SK-N-SH treated with all-trans-retinoic acid at 6 μM for 48 hours (cell line): ENCODE measurements around the gene NDRG3.

Experiments
- ATAC-seq: fragments of 200-7000 bp; cut with Tn5 transposase; 3 replicates; pipeline ENCODE4 v1.9.1; 2020; ENCODE audit warnings: mild to moderate bottlenecking, moderate library complexity
- ARNTL ChIP-seq: fragments of 450-650 bp; formaldehyde crosslinking; IDR thresholded peaks from 2 replicates; pipeline ENCODE4 v1.5.0; 2020; ENCODE audit warnings: low read depth, mild to moderate bottlenecking, moderate library complexity, borderline replicate concordance
- BACH2 ChIP-seq: fragments of 250-450 bp; sonication (Bioruptor Pico); IDR thresholded peaks from 2 replicates; pipeline ENCODE4 v1.9.0; 2021; ENCODE audit warnings: mild to moderate bottlenecking, borderline replicate concordance
- CREB5 ChIP-seq: fragments of 250-450 bp; sonication (Bioruptor Pico); IDR thresholded peaks from 2 replicates; pipeline ENCODE4 v1.5.1; 2020; ENCODE audit warnings: low read depth, mild to moderate bottlenecking, moderate library complexity
- CSDC2 ChIP-seq: fragments of 250-450 bp; sonication (Bioruptor Pico); IDR thresholded peaks from 2 replicates; pipeline ENCODE4 v1.5.0; 2020; ENCODE audit warnings: mild to moderate bottlenecking, moderate library complexity
- CSRNP3 ChIP-seq: fragments of 250-450 bp; sonication (Bioruptor Pico); IDR thresholded peaks from 2 replicates; pipeline ENCODE4 v1.5.1; 2021; ENCODE audit warnings: mild to moderate bottlenecking, moderate library complexity
- ESRRG ChIP-seq: fragments of 250-450 bp; sonication (Bioruptor Pico); IDR thresholded peaks from 2 replicates; pipeline ENCODE4 v1.6.1; 2021; ENCODE audit warnings: mild to moderate bottlenecking
- GLIS3 ChIP-seq: fragments of 250-450 bp; sonication (Bioruptor Pico); IDR thresholded peaks from 2 replicates; pipeline ENCODE4 v1.5.0; 2020; ENCODE audit warnings: mild to moderate bottlenecking, moderate library complexity
- ISL1 ChIP-seq: fragments of 250-450 bp; sonication (Bioruptor Pico); IDR thresholded peaks from 2 replicates; pipeline ENCODE4 v2.1.2; 2022; ENCODE audit warnings: mild to moderate bottlenecking, moderate library complexity
- OSR1 ChIP-seq: fragments of 250-450 bp; sonication (Bioruptor Pico); IDR thresholded peaks from 2 replicates; pipeline ENCODE4 v1.8.0; 2022; ENCODE audit warnings: moderate library complexity, mild to moderate bottlenecking, inconsistent platforms
- PATZ1 ChIP-seq: fragments of 250-450 bp; sonication (Bioruptor Pico); IDR thresholded peaks from 2 replicates; pipeline ENCODE4 v1.8.0; 2020; ENCODE audit warnings: mild to moderate bottlenecking, moderate library complexity, borderline replicate concordance
- POU6F1 ChIP-seq: fragments of 250-450 bp; sonication (Bioruptor Pico); IDR thresholded peaks from 2 replicates; pipeline ENCODE4 v1.8.0; 2021; ENCODE audit warnings: low read depth, mild to moderate bottlenecking, moderate library complexity, borderline replicate concordance
- PPARA ChIP-seq: fragments of 250-450 bp; sonication (Bioruptor Pico); IDR thresholded peaks from 2 replicates; pipeline ENCODE4 v1.5.0; 2020; ENCODE audit warnings: mild to moderate bottlenecking, borderline replicate concordance
- RARB ChIP-seq: fragments of 250-450 bp; sonication (Bioruptor Pico); IDR thresholded peaks from 2 replicates; pipeline ENCODE4 v1.8.0; 2021; ENCODE audit warnings: mild to moderate bottlenecking, moderate library complexity
- SNAI2 ChIP-seq: fragments of 250-450 bp; sonication (Bioruptor Pico); IDR thresholded peaks from 2 replicates; pipeline ENCODE4 v1.5.0; 2020; ENCODE audit warnings: mild to moderate bottlenecking, moderate library complexity
- TCF4 ChIP-seq: fragments of 250-450 bp; sonication (Bioruptor Pico); IDR thresholded peaks from 2 replicates; pipeline ENCODE4 v1.8.0; 2021; ENCODE audit warnings: mild to moderate bottlenecking, moderate library complexity, borderline replicate concordance
- TSHZ2 ChIP-seq: fragments of 250-450 bp; sonication (Bioruptor Pico); IDR thresholded peaks from 2 replicates; pipeline ENCODE4 v1.5.0; 2020; ENCODE audit warnings: mild to moderate bottlenecking, moderate library complexity
- ZC3H10 ChIP-seq: fragments of 250-450 bp; sonication (Bioruptor Pico); IDR thresholded peaks from 2 replicates; pipeline ENCODE4 v1.5.1; 2021; ENCODE audit warnings: mild to moderate bottlenecking, moderate library complexity
- ZFP3 ChIP-seq: fragments of 250-450 bp; sonication (Bioruptor Pico); IDR thresholded peaks from 2 replicates; pipeline ENCODE4 v1.5.0; 2020; ENCODE audit warnings: mild to moderate bottlenecking, moderate library complexity
- ZNF565 ChIP-seq: fragments of 450-650 bp; formaldehyde crosslinking; conservative IDR thresholded peaks from 2 replicates; pipeline ENCODE4 v1.5.0; 2020; ENCODE audit warnings: low read depth, mild to moderate bottlenecking, moderate library complexity
- ZNF70 ChIP-seq: fragments of 450-650 bp; formaldehyde crosslinking; IDR thresholded peaks from 2 replicates; pipeline ENCODE4 v1.5.0; 2020; ENCODE audit warnings: mild to moderate bottlenecking, moderate library complexity
- ZNF8 ChIP-seq: fragments of 450-650 bp; formaldehyde crosslinking; IDR thresholded peaks from 2 replicates; pipeline ENCODE4 v1.5.0; 2020; ENCODE audit warnings: mild to moderate bottlenecking, moderate library complexity

NDRG3 gene

GRCh38 chr20:36744764-36745191, 1.1 kb downstream of the NDRG3 start:
- TF ChIP-seq TCF4 (CRISPR knock-in tag), result no peak
- TF ChIP-seq GLIS3 (CRISPR knock-in tag), result no peak
- TF ChIP-seq PATZ1 (CRISPR knock-in tag), result no peak
- no peak for TF ChIP-seq ISL1 (CRISPR knock-in tag)
- no peak for TF ChIP-seq ZNF70 (CRISPR knock-in tag)
- TF ChIP-seq CSRNP3 (CRISPR knock-in tag), result no peak
- no peak for TF ChIP-seq CSDC2
- TF ChIP-seq ESRRG, result no peak
- TF ChIP-seq ZNF8, result no peak
- no peak for TF ChIP-seq ARNTL
- TF ChIP-seq CREB5, result no peak
- no peak for TF ChIP-seq POU6F1
- no peak for TF ChIP-seq BACH2 (CRISPR knock-in tag)
- TF ChIP-seq TSHZ2 (CRISPR knock-in tag), result no peak
- TF ChIP-seq SNAI2 (CRISPR knock-in tag), result no peak
- TF ChIP-seq PPARA (CRISPR knock-in tag), result no peak
- TF ChIP-seq OSR1 (CRISPR knock-in tag), result no peak
- no peak for TF ChIP-seq ZNF565
- peak; percentile 45 for ATAC-seq

GRCh38 chr20:36744243-36744642, 1.6 kb downstream of the NDRG3 start:
- no peak for ATAC-seq
- TF ChIP-seq ISL1 (CRISPR knock-in tag) (no peak), ZC3H10 (no peak), ZNF8 (no peak), ZNF70 (CRISPR knock-in tag) (no peak), OSR1 (CRISPR knock-in tag) (no peak), ZNF565 (no peak), ESRRG (no peak), TSHZ2 (CRISPR knock-in tag) (no peak), ZFP3 (CRISPR knock-in tag) (no peak), RARB (CRISPR knock-in tag) (no peak), CSRNP3 (CRISPR knock-in tag) (no peak), GLIS3 (CRISPR knock-in tag) (no peak), PPARA (CRISPR knock-in tag) (no peak), CREB5 (no peak)
